ENCODE measurements around the gene CACNB3.

Gene CACNB3

GRCh38 chr12:48788524-48788853 is 29.8 kb upstream of the CACNB3 start:
- DNase-seq (ENCODE audit: low spot score): no peak
- in situ Hi-C loops (cut with MboI; ENCODE audit: low pct_unique_long_range_greater_than_20kb, low sequenced_read_pairs, unreplicated experiment): no loop called here
- no peak for TF ChIP-seq CTCF (IDR thresholded peaks at IDR 0.05; ENCODE audit: extremely low read depth, insufficient read depth, missing control alignments)

GRCh38 chr12:48788854-48789775 is 29.2 kb upstream of the CACNB3 start, which contains the start of gene ADCY6:
ADCY6 (minus strand) TSS chr12:48789089; CDS start chr12:48783434, 5,655 bp downstream.
- DNase-seq (ENCODE audit: low spot score): peak; percentile 75
- in situ Hi-C loops (cut with MboI; ENCODE audit: low pct_unique_long_range_greater_than_20kb, low sequenced_read_pairs, unreplicated experiment): no loop called here
- TF ChIP-seq CTCF (IDR thresholded peaks at IDR 0.05; ENCODE audit: extremely low read depth, insufficient read depth, missing control alignments): no peak

DNA sequence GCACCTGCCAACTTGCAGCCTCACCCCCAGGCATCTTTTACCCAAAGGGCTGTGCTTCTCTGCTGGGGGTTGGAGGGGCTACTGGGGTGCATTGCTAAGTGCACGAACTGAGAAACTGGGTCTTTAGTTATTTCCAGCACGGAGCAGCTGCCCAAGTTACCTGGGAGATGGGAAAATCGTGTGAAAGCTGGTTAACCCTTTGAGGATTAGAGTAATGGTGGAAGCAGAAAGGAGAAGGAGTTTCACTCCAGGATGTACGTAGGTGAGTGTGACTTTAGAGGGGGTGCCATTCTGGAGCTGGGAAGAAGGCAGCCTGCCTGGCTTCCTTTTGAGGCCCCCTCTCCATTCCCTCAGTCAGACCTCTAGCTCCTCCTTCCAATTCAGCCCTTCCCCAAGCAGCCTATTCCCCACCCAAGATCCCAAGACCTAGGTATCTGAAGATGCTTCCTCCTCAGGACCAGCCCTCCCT is 28.4 kb upstream of the CACNB3 start:
- no peak for DNase-seq (ENCODE audit: low spot score)
- in situ Hi-C loops (cut with MboI; ENCODE audit: low pct_unique_long_range_greater_than_20kb, low sequenced_read_pairs, unreplicated experiment): no loop called here
- TF ChIP-seq CTCF (IDR thresholded peaks at IDR 0.05; ENCODE audit: extremely low read depth, insufficient read depth, missing control alignments): no peak

DNA sequence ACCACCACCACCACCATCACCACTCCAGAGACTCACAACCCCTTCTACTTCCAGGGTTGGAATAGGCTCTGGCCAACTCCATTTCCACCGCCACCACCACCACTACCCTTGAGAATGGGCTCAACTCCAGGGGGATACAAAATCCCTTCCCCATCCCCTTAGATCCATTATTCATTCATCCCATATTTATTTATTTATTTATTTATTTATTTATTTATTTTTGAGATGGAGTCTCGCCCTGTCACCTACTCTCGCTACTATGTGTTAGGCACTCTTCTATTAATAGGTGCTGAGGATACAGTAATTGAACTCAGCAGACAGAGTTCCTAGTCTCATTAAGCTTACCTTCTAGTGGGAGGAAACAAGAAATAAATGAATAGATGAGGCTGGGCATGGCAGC is 24.6 kb upstream of the CACNB3 start:
- no peak for DNase-seq (ENCODE audit: low spot score)
- no peak for TF ChIP-seq CTCF (IDR thresholded peaks at IDR 0.05; ENCODE audit: extremely low read depth, insufficient read depth, missing control alignments)
- in situ Hi-C loops (cut with MboI; ENCODE audit: low pct_unique_long_range_greater_than_20kb, low sequenced_read_pairs, unreplicated experiment): no loop called here

- TF ChIP-seq CTCF (IDR thresholded peaks at IDR 0.05; ENCODE audit: extremely low read depth, insufficient read depth, missing control alignments): no peak
- DNase-seq (ENCODE audit: low spot score): no peak
- in situ Hi-C loops (cut with MboI; ENCODE audit: low pct_unique_long_range_greater_than_20kb, low sequenced_read_pairs, unreplicated experiment): loop anchor here (5.0 kb wide), 1 partner anchor 48 kb away; no protein-coding TSS in a partner anchor
These were observed 23.4 kb upstream of the CACNB3 start for GRCh38 chr12:48794870-48795269.

GRCh38 chr12:48795550-48796455 is 22.5 kb upstream of the CACNB3 start:
- TF ChIP-seq CTCF (IDR thresholded peaks at IDR 0.05; ENCODE audit: extremely low read depth, insufficient read depth, missing control alignments): peak; percentile 88
- in situ Hi-C loops (cut with MboI; ENCODE audit: low pct_unique_long_range_greater_than_20kb, low sequenced_read_pairs, unreplicated experiment): loop anchor here (5.0 kb wide), 1 partner anchor 49 kb away; no protein-coding TSS in a partner anchor
- DNase-seq (ENCODE audit: low spot score): peak; percentile 84
